NT2/D1 (cell line): ENCODE measurements around the gene FXN.

ENCODE experiments used
- DNase-seq: peaks from one replicate; pipeline ENCODE4 v3.0.0-alpha.2; 2011; ENCODE audit warnings: low read depth, low spot score
- H3K27me3 ChIP-seq: 2 replicates; pipeline ENCODE4 v1.6.0; 2011; ENCODE audit warnings: mild to moderate bottlenecking; ENCODE audit not compliant: insufficient read length, insufficient read depth
- H3K36me3 ChIP-seq: 2 replicates; pipeline ENCODE4 v1.6.1; 2011; ENCODE audit warnings: mild to moderate bottlenecking, low read length, mixed read lengths; ENCODE audit not compliant: insufficient read depth, insufficient read length
- H3K4me1 ChIP-seq: 2 replicates; pipeline ENCODE4 v1.5.1; 2011; ENCODE audit not compliant: insufficient read depth, insufficient read length
- H3K4me3 ChIP-seq: 2 replicates; pipeline ENCODE4 v1.5.1; 2011; ENCODE audit warnings: low read depth; ENCODE audit not compliant: insufficient read length
- H3K9ac ChIP-seq: 2 replicates; pipeline ENCODE4 v1.6.0; 2011; ENCODE audit warnings: low read depth; ENCODE audit not compliant: insufficient read length
- H3K9me3 ChIP-seq: 2 replicates; pipeline ENCODE4 v1.5.1; 2011; ENCODE audit warnings: mild to moderate bottlenecking, low read length; ENCODE audit not compliant: insufficient read depth
- SUZ12 ChIP-seq: IDR thresholded peaks from 2 replicates; pipeline ENCODE4 v1.6.1; 2011; ENCODE audit not compliant: insufficient read length, insufficient read depth; ENCODE audit errors: extremely low read depth
- YY1 ChIP-seq: IDR thresholded peaks from 2 replicates; pipeline ENCODE4 v1.6.1; 2011; ENCODE audit not compliant: insufficient read length, insufficient read depth
- ZNF274 ChIP-seq: IDR thresholded peaks from 2 replicates; pipeline ENCODE4 v1.6.1; 2011; ENCODE audit warnings: mild to moderate bottlenecking, low read depth, low read length

FXN gene

DNA sequence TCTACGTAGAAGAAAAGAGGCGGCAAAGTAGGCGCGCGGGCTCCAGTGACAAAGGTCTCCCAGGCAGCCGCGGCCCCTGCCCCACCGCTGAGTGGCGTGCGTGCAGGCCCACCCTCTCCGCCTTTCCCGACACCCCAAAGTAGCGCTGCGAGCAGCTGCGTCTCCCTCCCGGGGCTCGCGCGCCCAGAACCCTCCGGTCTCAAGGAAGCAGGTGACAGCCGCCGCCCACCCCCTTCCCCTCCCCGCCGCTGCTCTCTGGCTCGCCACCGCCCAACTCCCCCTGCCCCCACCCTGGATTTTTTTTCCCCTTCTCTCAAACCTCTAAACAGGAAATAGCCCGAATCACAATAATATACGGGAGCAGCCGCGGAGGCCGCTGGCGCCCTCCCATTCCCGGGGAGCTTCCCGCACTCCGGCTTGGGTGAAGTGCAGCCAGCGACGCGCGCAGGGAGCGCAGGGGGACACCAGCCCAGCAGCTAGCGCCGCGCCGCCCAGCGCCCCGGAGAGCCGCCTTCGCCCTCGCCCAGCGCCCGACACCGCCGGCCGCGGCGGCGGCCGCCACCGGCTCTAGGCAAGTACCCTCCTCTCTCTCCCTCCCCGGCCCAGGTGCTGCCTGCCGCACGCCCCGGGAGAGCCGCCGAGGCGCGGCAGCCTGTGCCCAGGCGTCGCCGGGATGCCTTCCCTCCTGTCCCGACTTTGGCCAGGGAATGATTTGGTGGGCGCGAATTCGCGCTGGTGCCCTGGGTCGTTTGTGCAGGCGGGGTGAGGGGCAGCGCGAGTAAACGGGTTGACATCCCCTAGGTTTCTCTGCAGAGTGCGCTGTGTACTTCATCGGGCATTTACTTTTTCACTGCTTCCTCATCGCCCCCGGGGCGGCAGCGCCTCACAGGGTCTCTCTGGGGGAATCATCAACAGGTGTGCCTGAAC, 85.9 kb downstream of the FXN start:
- peak; percentile 36 for DNase-seq
- peak overlapping the region; percentile 36 for H3K4me3 ChIP-seq

DNA sequence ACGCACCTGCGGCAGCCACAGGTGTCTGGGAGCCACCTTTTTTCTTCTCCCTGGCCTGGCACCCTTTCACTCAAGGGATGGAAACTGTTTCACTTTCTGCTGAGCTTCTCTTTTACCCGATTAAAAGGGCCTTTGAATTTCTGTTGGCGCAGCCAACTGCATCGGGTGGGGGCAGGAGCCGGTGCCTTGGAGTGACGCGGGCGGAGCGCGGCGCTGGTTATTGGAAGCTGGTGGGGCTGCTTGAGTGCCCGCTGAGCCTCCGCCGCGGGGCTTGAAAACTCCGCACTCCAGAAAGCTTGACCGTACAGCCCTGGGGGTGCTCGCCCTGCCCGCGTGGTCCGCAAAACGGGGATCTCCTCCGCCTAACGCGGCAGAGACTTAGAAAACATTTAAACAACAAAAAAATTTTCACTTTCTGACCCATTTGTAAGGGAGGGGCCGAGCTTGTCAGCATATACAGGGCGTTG, 86.6 kb downstream of the FXN start:
- Histone ChIP-seq H3K9ac (peak overlapping the region; percentile 74), H3K9me3 (no peaks in the 10 kb centered on the region), H3K4me1 (peaks cover 2% of the 10 kb centered on the region), H3K27me3 (peaks cover 12% of the 10 kb centered on the region), H3K4me3 (peak overlapping the region; percentile 36), H3K36me3 (no peaks in the 10 kb centered on the region)
- TF ChIP-seq ZNF274 (no peak), SUZ12 (no peak), YY1 (no peak)
- peak; percentile 36 for DNase-seq

More for the DNA sequence above, 85.9 kb downstream of the FXN start:
- H3K27me3 ChIP-seq: peaks cover 12% of the 10 kb centered on the region
- peak overlapping the region; percentile 74 for H3K9ac ChIP-seq
- peaks cover 2% of the 10 kb centered on the region for H3K4me1 ChIP-seq
- H3K9me3 ChIP-seq: no peaks in the 10 kb centered on the region
- H3K36me3 ChIP-seq: no peaks in the 10 kb centered on the region
- TF ChIP-seq ZNF274 (no peak), SUZ12 (no peak), YY1 (no peak)

DNA sequence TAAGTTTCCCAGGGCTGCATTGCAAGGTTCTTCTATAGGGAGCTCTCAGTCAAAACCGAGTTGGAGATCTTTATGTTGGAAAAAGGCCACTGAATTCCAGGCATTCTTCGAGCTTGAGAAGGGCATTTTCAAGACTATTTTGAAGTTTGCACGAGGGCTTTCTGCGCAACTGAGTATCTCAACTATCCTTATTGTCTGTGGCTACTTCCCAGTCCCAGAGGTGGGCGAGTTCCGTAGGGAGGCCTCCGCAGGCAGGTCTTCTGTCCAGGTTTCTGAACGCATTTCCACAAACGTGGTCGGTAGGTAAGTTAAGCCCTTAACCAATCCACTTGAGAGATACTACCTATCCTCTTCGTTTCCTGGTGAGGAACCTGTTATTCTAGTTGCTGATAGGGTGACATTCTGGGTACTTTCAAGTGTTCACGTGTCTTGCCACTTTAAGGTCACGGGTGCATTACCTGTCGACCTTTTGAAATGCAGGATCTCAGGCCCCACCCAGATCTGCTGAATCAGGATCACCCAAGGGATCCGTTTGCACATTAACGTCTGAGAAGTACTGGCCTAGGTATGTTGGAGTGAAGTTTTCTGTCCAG, 87.1 kb downstream of the FXN start:
- Histone ChIP-seq H3K36me3 (no peaks in the 10 kb centered on the region), H3K4me3 (peak overlapping the region; percentile 36), H3K27me3 (peaks cover 12% of the 10 kb centered on the region), H3K9ac (peak overlapping the region; percentile 74), H3K4me1 (peaks cover 2% of the 10 kb centered on the region), H3K9me3 (no peaks in the 10 kb centered on the region)
- TF ChIP-seq SUZ12 (no peak), ZNF274 (no peak), YY1 (no peak)
- DNase-seq: peak; percentile 49

DNA sequence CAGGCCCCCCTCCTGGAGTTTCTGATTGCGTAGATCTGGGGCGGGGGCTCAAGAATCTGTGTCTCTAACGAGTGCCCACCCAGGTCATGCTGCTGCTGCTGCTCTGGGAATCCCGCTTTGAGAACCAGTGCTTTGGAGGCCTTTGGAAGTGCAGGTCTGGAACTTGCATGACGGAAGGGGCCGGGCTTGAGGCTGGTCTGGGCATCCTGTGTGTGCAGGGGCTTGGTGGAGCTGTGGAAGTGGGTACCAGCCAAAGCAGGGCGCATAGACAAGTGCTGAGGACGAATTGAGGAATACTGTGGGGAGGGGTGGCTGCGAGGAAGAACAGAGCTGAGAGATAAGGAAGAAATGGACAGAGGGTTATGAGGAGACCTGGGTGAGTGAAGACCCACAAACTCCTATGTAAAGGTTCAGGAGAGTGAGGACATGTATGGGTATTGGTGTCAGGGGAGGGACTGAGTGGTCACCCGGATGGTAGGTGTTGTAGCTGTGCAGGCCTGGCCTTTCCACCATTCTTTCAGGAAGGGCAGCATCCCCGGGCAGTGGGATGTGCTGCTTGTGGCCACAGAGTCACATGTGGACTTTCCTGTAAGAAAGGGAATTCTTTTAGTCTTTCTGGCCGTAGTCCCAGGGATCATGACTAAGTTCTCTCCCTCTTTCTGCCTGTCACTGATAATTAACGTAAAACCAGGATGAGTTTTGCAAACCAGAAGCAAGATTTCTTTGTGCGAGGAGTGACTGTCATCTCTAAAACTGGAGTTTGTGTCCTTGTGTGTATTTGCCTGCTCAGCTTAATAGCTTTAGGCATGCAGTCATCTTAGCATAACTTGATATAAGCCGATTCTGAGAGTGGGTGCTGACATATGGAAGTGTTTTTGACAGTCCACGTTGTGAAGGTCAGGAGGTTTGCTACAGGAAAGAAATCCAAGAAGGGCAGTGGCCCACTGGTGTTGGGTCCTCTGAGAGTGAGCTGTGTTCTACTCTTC, 95.2 kb downstream of the FXN start:
- Histone ChIP-seq H3K27me3 (no peaks in the 10 kb centered on the region), H3K9ac (no peak overlapping the region), H3K9me3 (no peaks in the 10 kb centered on the region), H3K4me1 (peaks cover 4% of the 10 kb centered on the region), H3K36me3 (peaks cover 3% of the 10 kb centered on the region), H3K4me3 (no peak overlapping the region)
- DNase-seq: no peak
- TF ChIP-seq ZNF274: no peak
- no peak for TF ChIP-seq SUZ12
- no peak for TF ChIP-seq YY1

DNA sequence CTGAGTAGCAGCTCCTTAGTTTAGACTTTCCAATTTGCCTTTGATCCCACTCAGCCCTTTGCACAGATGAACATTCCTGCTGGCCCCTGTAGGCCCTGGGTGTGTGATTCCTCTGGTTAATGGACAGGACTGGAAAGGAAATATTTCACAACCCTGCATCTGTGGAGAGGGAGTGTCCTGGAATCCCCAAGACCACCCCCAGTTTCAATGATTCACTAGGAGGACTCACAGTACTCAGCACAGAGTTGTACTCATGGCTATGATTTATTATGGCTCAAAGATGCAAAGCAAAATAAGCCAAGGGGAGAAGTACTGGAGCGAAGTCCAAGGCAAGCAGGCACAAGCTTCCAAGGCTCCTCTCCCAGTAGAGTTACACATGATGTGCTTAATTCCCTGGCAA, 96.1 kb downstream of the FXN start:
- DNase-seq: no peak
- H3K9me3 ChIP-seq: no peaks in the 10 kb centered on the region
- no peak overlapping the region for H3K4me3 ChIP-seq
- peaks cover 3% of the 10 kb centered on the region for H3K36me3 ChIP-seq
- H3K27me3 ChIP-seq: no peaks in the 10 kb centered on the region
- no peak overlapping the region for H3K9ac ChIP-seq
- peaks cover 4% of the 10 kb centered on the region for H3K4me1 ChIP-seq
- TF ChIP-seq SUZ12 (no peak), YY1 (no peak), ZNF274 (no peak)

DNA sequence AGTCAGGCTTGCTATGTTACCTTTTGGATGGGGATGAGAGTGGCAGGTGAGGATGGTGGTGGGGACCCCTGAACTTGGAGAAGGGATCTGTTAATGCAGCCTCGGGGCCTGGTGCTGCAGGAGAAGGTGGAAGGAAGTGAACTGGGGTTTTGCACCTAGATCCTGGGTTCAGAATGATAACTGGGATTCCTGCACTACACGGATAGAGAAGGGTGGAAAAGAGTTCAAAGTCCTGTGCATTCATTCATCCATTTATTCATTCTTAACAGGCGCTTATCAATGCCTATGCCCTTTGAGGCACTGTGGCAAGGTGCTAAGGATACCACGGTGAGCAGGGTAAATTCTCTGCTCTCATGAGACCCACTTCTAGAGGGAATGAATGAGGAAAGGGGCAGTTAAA, 96.8 kb downstream of the FXN start:
- Histone ChIP-seq H3K9me3 (no peaks in the 10 kb centered on the region), H3K9ac (no peak overlapping the region), H3K4me1 (peaks cover 4% of the 10 kb centered on the region), H3K27me3 (no peaks in the 10 kb centered on the region), H3K4me3 (no peak overlapping the region), H3K36me3 (peaks cover 4% of the 10 kb centered on the region)
- no peak for DNase-seq
- TF ChIP-seq SUZ12 (no peak), YY1 (no peak), ZNF274 (no peak)
